D721Med (cell line): Measurements from ENCODE around the gene RASGEF1B.

ENCODE experiments used
- DNase-seq: peaks from one replicate; pipeline ENCODE4 v3.0.0; 2011; ENCODE audit warnings: low spot score; ENCODE audit not compliant: insufficient read length
- FAIRE-seq: peaks from 2 replicates; lab custom pipeline; 2011; peaks lifted over from hg19 to GRCh38; lab: Jason Lieb, UNC
- CTCF ChIP-seq: IDR thresholded peaks from 2 replicates; pipeline ENCODE4 v1.5.1; 2012; ENCODE audit warnings: mild to moderate bottlenecking, control low read depth; ENCODE audit not compliant: insufficient read depth; ENCODE audit errors: missing control alignments

Gene RASGEF1B

DNA sequence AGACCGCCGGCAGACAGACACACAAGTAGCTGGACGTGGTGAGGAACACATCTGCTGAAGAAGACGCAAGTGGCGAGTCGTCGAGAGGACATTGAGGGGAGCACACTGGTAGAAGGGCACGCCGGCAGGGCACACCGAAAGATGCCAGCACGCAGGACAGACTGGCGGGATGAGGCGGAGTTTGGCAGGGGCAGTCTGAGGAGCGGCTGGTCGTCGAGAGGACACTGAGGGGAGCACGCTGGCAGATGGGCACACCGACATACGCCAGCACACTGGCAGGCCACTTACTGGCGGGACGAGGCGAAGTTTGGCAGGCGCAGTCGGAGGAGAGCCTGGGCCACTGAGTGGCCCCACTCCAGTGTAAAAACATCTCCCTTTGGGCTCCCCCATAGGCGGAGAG, 42.1 kb downstream of the RASGEF1B start:
- FAIRE-seq = no peak

GRCh38 chr4:81429031-81429430, 42.7 kb downstream of the RASGEF1B start:
- TF ChIP-seq CTCF = no peak
- DNase-seq = no peak
- no peak for FAIRE-seq

More for the DNA sequence above, 42.1 kb downstream of the RASGEF1B start:
- DNase-seq = no peak
- TF ChIP-seq CTCF = no peak

GRCh38 chr4:81428002-81428401, 43.7 kb downstream of the RASGEF1B start:
- no peak for TF ChIP-seq CTCF
- no peak for FAIRE-seq
- no peak for DNase-seq

- no peak for FAIRE-seq
- no peak for DNase-seq
- no peak for TF ChIP-seq CTCF
Measured at GRCh38 chr4:81427344-81427821, 44.3 kb downstream of the RASGEF1B start.

GRCh38 chr4:81426770-81427289, 44.9 kb downstream of the RASGEF1B start:
- FAIRE-seq = no peak

DNA sequence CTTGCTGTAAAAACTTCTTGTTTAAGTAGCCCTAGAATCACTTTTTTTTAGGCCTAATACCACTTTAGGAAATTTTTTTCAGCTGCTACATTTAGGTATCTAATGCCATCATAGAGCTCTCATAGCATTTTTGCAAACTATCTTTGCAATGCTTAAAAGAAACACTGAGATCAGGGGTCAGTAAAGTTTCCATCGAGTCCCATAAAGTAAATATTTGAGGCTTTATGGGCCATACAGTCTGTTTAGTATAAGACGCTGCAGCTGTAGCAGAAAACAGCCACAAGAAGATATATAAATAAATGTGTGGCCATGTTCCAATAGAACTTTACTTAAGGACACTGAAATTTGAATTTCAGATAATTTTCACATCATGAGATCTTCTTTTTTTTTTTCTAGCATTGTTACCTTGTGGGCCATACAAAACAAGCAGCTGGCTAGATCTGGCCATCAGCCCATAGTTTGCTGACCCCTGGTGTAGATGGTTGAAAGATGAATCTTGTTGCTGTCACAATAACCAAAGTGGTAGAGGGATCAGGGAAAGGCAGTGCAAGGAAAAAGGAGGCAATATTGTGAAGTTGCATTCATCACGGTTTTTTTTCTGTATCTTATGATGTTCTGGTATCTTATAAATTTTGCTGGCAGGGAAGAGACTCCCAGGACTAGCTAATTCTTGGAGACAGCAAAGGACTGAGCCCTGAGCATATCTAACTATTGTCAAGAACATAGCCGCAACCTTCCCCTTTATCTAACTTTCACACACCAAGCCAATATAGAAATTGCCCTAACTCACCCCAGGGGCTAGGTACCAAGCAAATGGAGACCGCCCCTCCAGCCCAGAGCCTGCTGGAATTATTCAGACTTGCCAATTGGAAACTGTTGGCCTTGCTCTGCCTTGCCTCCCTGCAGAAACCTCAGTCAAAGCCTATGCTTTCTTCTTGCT, 46.6 kb downstream of the RASGEF1B start:
- DNase-seq (no peak), FAIRE-seq (peak; percentile 11)
- no peak for TF ChIP-seq CTCF

More at GRCh38 chr4:81426770-81427289, 44.9 kb downstream of the RASGEF1B start:
- no peak for TF ChIP-seq CTCF
- DNase-seq = no peak
